Thyroid gland (tissue), 4 donors: Measurements from ENCODE around the gene CDADC1. TPM values are rescaled to one million over a fixed set of nuclear protein-coding genes. Genes with fewer than 3 reads are reported as not detected.

ENCODE experiments used
- DNase-seq, 2 donors: peaks; one replicate each; pipeline ENCODE4 v3.0.0-alpha.2; 2019
- H3K27ac ChIP-seq, 3 donors: fragments of 200-600 bp; sonication (generic); 1 replicate in 2 of 3; 2 replicates in 1 of 3; pipeline ENCODE4 v1.5.1; 2016 to 2019; ENCODE audit warnings: mild to moderate bottlenecking in 1 of 3, moderate library complexity in 1 of 3
- H3K27me3 ChIP-seq: fragments of 200-600 bp; sonication (generic); one replicate; pipeline ENCODE4 v1.5.1; 2019
- H3K36me3 ChIP-seq, 2 donors: fragments of 200-600 bp; sonication (generic); one replicate each; pipeline ENCODE4 v1.5.1; 2016 to 2019
- H3K4me1 ChIP-seq, 2 donors: fragments of 200-600 bp; sonication (generic); one replicate each; pipeline ENCODE4 v1.5.1; 2017 to 2019
- H3K4me3 ChIP-seq, 3 donors: fragments of 200-600 bp; sonication (generic); replicated peaks in 1 of 3; 1 replicate in 2 of 3; 2 replicates in 1 of 3; pipeline ENCODE4 v1.5.1; 2016; ENCODE audit warnings: mild to moderate bottlenecking in 1 of 3
- H3K9me3 ChIP-seq: fragments of 200-600 bp; sonication (generic); one replicate; pipeline ENCODE4 v1.5.1; 2017
- CTCF ChIP-seq, 6 experiments: fragments of 200-600 bp in 3 of 6; fragments of 450-650 bp in 3 of 6; sonication (generic) in 3 of 6; IDR thresholded peaks; one replicate each; pipeline ENCODE4 v1.5.1; 2016 to 2019; ENCODE audit warnings: antibody characterized with exemption in 6 of 6, mild to moderate bottlenecking in 2 of 6, inconsistent platforms in 1 of 6, moderate library complexity in 1 of 6
- POLR2A ChIP-seq, 2 donors: fragments of 450-650 bp; IDR thresholded peaks; one replicate each; pipeline ENCODE4 v1.6.1; 2017; ENCODE audit warnings: antibody characterized with exemption in 2 of 2, mild to moderate bottlenecking in 2 of 2, moderate library complexity in 1 of 2
- WGBS, 2 donors: methylation state at CpG; one replicate each; pipeline ENCODE4 v1.1.5; 2017; 5-methylcytosine and 5-hydroxymethylcytosine counted together
- intact Hi-C: fragments of 100-400 bp; cut with DNase I; formaldehyde crosslinking; loops from one replicate; pipeline ENCODE4 v1.15.1; 2023
- total RNA-seq, 4 donors: library from RNA; depleted of rRNA; stranded (reverse); fragments of >200 nt; gene quantifications; one replicate each; pipeline ENCODE4 v1.2.3, GENCODE V29; 2016

Gene CDADC1
- total RNA-seq, 4 donors from 2014 or later: 14.0 to 75.9 (median 18.7) TPM

GRCh38 chr13:49297338-49297737 is 49.6 kb downstream of the CDADC1 start:
- Histone ChIP-seq H3K36me3 (no peaks in the 10 kb centered on the region), H3K27ac (peak overlapping the region in 1 of 3 donors; percentile 69), H3K9me3 (no peaks in the 10 kb centered on the region), H3K4me1 (peaks cover 28 to 37% of the 10 kb centered on the region in 2 donors), H3K4me3 (no peak overlapping the region), H3K27me3 (no peaks in the 10 kb centered on the region)
- no peak for TF ChIP-seq CTCF (IDR thresholded peaks at IDR 0.05)
- TF ChIP-seq POLR2A (IDR thresholded peaks at IDR 0.05): no peak
- intact Hi-C loops: no loop called here
- DNase-seq: peak in 1 of 2 donors; percentile 37
- WGBS, 2 donors: 61 to 86% methylated on average over 4 of the region's 4 CpGs

DNA sequence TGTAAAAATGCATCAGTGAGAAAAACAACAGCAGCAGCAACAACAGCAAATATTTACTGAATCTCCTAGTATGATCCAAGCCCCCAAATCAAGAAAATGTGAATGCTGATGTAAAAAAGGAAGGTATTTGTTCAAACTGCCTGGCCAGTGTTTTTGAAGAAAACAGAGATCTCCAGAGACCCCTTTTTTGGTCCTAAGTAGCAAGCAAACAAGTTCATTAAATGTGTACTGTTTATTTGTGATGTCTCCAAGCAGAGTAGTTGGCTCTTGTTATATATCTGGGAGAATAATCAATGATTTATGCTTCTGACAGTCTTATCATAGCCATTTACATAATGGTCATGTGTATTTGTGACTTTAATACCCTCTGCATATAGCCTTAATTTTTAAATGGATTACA is 50.7 kb downstream of the CDADC1 start:
- no peaks in the 10 kb centered on the region for H3K27me3 ChIP-seq
- peaks cover 18 to 36% of the 10 kb centered on the region in 2 donors for H3K4me1 ChIP-seq
- no peak for TF ChIP-seq POLR2A (IDR thresholded peaks at IDR 0.05)
- no peak for TF ChIP-seq CTCF (IDR thresholded peaks at IDR 0.05)
- no peaks in the 10 kb centered on the region for H3K9me3 ChIP-seq
- peak overlapping the region; percentile 56 to 71 (median 69) for H3K27ac ChIP-seq
- H3K36me3 ChIP-seq: no peaks in the 10 kb centered on the region
- no peak overlapping the region for H3K4me3 ChIP-seq
- DNase-seq: no peak
- intact Hi-C loops: no loop called here

DNA sequence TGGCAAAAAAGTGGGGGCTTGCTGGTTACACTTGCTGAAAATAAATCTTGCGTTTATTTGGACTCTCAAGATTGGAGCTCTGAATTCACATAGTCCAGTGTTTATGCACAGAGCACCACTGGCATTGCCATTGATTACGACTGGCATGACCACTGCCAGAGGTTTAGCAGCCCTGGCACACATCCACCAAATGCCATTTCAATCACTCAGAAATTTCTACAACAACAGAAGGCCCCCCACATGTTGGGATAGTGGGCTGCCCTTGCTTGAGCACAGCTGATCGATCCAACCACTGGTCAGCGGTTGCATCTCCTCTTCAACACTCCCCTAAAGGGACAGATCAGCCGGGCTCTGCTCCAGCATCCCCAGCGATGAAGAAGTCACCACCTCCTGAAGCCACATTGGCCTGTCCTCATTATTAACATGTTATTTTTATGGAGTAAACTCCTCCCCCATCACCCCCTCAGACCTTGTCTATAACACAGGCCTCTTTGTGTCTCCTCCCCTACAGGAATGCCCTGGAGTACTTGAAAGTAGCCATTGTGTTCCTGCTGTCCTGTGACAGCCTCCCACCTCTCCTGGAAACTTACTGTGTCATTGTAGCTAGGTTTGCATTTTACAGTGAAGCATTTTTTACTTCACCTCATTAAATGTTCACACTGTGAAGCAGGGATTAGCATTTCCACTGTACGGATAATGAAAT is 51.3 kb downstream of the CDADC1 start:
- peaks cover 18 to 38% of the 10 kb centered on the region in 2 donors for H3K4me1 ChIP-seq
- TF ChIP-seq CTCF (IDR thresholded peaks at IDR 0.05) (no peak), POLR2A (IDR thresholded peaks at IDR 0.05) (peak in 1 of 2 donors; percentile 45)
- intact Hi-C loops: no loop called here
- peak overlapping the region; percentile 56 to 71 (median 69) for H3K27ac ChIP-seq
- 41 to 59% methylated on average over 7 of the region's 7 CpGs for WGBS, 2 donors
- H3K36me3 ChIP-seq: no peaks in the 10 kb centered on the region
- no peak overlapping the region for H3K4me3 ChIP-seq
- DNase-seq: peak; percentile 58 to 72
- no peaks in the 10 kb centered on the region for H3K9me3 ChIP-seq
- no peaks in the 10 kb centered on the region for H3K27me3 ChIP-seq

DNA sequence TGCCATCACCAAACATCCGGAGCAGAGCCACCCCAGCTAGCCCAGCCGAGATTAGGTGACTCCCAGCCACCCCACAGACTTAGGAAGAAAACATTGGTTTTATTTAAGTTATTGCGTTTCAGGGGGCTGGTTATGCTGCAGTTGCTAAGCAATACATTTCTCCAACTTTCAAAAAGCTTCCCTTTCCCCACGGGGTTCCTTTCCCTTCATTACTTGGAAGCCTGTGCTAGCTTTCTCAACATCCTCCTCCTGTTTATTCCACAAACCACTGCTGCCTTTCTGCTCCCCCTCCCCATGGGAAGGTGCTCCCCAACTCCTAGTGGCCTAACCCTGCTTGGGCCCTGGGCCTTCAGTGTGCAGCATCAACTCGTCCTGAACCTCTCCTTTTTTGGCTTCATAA is 52.6 kb downstream of the CDADC1 start:
- Histone ChIP-seq H3K9me3 (no peaks in the 10 kb centered on the region), H3K27me3 (no peaks in the 10 kb centered on the region), H3K4me1 (peaks cover 21 to 47% of the 10 kb centered on the region in 2 donors), H3K4me3 (no peak overlapping the region), H3K36me3 (no peaks in the 10 kb centered on the region), H3K27ac (peak overlapping the region in 2 of 3 donors; percentile 69 to 71)
- DNase-seq: no peak
- WGBS, 2 donors: 65 to 69% methylated on average over 5 of the region's 5 CpGs
- no peak for TF ChIP-seq CTCF (IDR thresholded peaks at IDR 0.05)
- TF ChIP-seq POLR2A (IDR thresholded peaks at IDR 0.05): no peak
- intact Hi-C loops: loop anchor here (5.0 to 10.0 kb wide), 3 partner anchors 137 to 307 kb away; partner anchors contain the start of gene PHF11
